Measurements from ENCODE around the gene GPR37L1.
"Not testable (repeated sequence)": the region's sequence is repeated elsewhere in the genome, so short reads cannot be mapped to it uniquely, and the experiment has no call there.

The GPR37L1 gene

DNA sequence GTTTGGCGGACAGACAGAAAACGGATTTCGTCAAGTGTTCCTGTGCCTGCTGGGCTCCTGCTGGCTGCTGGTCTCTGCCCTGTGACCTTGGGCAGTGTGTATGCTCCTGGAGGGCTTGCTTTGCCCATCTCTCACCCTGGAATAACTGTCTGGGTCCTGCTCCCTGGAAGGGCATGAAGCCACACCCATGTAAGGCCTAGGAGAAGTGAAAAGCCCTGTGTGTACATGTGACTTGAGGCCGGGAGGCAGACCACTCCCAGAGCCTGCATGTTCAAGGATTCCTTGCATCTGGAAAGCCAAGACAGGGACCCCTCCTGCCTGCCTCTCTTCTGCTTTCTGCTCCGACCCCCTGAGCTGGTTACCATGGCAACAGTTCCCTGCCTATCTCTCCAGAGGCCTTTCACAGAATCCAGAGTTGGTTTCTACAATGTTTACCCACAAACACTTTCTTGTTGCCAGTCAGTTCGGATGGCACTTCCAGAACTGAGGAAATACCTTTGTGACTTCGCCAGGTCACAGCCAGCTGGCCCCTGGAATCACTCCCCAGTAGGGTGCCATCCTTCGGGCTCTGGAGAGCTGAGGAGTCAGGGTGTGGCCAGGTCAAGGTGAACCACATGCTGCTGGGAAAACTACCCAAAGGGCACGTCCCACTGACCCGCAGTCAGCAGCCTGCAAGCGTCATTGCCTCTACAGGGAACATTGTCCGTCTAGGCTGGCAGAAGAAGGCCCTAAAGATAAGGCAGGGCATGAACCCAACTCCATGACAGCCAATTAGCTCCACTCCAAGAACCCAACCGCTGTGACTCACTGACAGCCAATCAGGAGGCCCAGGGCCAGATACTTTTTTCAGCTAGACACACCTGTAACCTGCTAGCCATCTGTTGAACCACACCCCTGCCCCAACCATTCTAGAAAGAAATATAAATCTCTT is 14.7 kb upstream of the GPR37L1 start:
- Histone ChIP-seq H3K4me2 (ENCODE audit: low read length) (no peak overlapping the region), H4K20me1 (ENCODE audit: control insufficient read depth, insufficient read depth, low read depth, low read length) (no peaks in the 10 kb centered on the region), H3K9me3 (ENCODE audit: control insufficient read depth, insufficient read depth, low read length) (no peaks in the 10 kb centered on the region), H3K36me3 (ENCODE audit: control insufficient read depth, low read length) (no peaks in the 10 kb centered on the region), H3K27ac (ENCODE audit: low read depth, low read length) (no peak overlapping the region), H3K4me3 (ENCODE audit: low read length) (no peak overlapping the region), H3K9me2 (replicated peaks; ENCODE audit: control insufficient read depth, low read length) (no peaks in the 10 kb centered on the region), H3K79me2 (ENCODE audit: control insufficient read depth, low read length) (no peaks in the 10 kb centered on the region), H3K27me3 (ENCODE audit: control insufficient read depth, low read length) (no peaks in the 10 kb centered on the region), H3K4me1 (ENCODE audit: control insufficient read depth, low read length) (no peaks in the 10 kb centered on the region), H3F3A (ENCODE audit: control insufficient read depth, insufficient read depth) (no peaks in the 10 kb centered on the region)
- no peak for TF ChIP-seq EZH2phosphoT487 (IDR thresholded peaks at IDR 0.05; ENCODE audit: borderline replicate concordance, low read length)
- no peak for TF ChIP-seq CTCF (IDR thresholded peaks at IDR 0.05; ENCODE audit: low read depth, low read length, poor library complexity, severe bottlenecking)

GRCh38 chr1:202110977-202111376 is 11.7 kb upstream of the GPR37L1 start:
- Histone ChIP-seq H3K79me2 (ENCODE audit: control insufficient read depth, low read length) (no peaks in the 10 kb centered on the region), H3F3A (ENCODE audit: control insufficient read depth, insufficient read depth) (no peaks in the 10 kb centered on the region), H3K27ac (ENCODE audit: low read depth, low read length) (no peak overlapping the region), H3K4me3 (ENCODE audit: low read length) (no peak overlapping the region), H3K4me2 (ENCODE audit: low read length) (no peak overlapping the region), H4K20me1 (ENCODE audit: control insufficient read depth, insufficient read depth, low read depth, low read length) (no peaks in the 10 kb centered on the region), H3K9me2 (replicated peaks; ENCODE audit: control insufficient read depth, low read length) (no peaks in the 10 kb centered on the region), H3K36me3 (ENCODE audit: control insufficient read depth, low read length) (no peaks in the 10 kb centered on the region), H3K9me3 (ENCODE audit: control insufficient read depth, insufficient read depth, low read length) (no peaks in the 10 kb centered on the region), H3K4me1 (ENCODE audit: control insufficient read depth, low read length) (peaks cover 10% of the 10 kb centered on the region), H3K27me3 (ENCODE audit: control insufficient read depth, low read length) (no peaks in the 10 kb centered on the region)
- no peak for TF ChIP-seq CTCF (IDR thresholded peaks at IDR 0.05; ENCODE audit: low read depth, low read length, poor library complexity, severe bottlenecking)
- TF ChIP-seq EZH2phosphoT487 (IDR thresholded peaks at IDR 0.05; ENCODE audit: borderline replicate concordance, low read length): no peak

- not testable (repeated sequence) for H3K9me3 ChIP-seq (ENCODE audit: control insufficient read depth, insufficient read depth, low read length); H3K27me3 ChIP-seq (ENCODE audit: control insufficient read depth, low read length); H3K4me2 ChIP-seq (ENCODE audit: low read length); H3K27ac ChIP-seq (ENCODE audit: low read depth, low read length); H3F3A ChIP-seq (ENCODE audit: control insufficient read depth, insufficient read depth); H3K9me2 ChIP-seq (replicated peaks; ENCODE audit: control insufficient read depth, low read length); H3K36me3 ChIP-seq (ENCODE audit: control insufficient read depth, low read length); H4K20me1 ChIP-seq (ENCODE audit: control insufficient read depth, insufficient read depth, low read depth, low read length); H3K79me2 ChIP-seq (ENCODE audit: control insufficient read depth, low read length); H3K4me3 ChIP-seq (ENCODE audit: low read length)
- H3K4me1 ChIP-seq (ENCODE audit: control insufficient read depth, low read length): peaks cover 10% of the 10 kb centered on the region
Observed at GRCh38 chr1:202111589-202111988, 11.1 kb upstream of the GPR37L1 start.

All from DOHH2 (cell line).